ENCODE results near the gene SLC6A11.

SLC6A11 gene

DNA sequence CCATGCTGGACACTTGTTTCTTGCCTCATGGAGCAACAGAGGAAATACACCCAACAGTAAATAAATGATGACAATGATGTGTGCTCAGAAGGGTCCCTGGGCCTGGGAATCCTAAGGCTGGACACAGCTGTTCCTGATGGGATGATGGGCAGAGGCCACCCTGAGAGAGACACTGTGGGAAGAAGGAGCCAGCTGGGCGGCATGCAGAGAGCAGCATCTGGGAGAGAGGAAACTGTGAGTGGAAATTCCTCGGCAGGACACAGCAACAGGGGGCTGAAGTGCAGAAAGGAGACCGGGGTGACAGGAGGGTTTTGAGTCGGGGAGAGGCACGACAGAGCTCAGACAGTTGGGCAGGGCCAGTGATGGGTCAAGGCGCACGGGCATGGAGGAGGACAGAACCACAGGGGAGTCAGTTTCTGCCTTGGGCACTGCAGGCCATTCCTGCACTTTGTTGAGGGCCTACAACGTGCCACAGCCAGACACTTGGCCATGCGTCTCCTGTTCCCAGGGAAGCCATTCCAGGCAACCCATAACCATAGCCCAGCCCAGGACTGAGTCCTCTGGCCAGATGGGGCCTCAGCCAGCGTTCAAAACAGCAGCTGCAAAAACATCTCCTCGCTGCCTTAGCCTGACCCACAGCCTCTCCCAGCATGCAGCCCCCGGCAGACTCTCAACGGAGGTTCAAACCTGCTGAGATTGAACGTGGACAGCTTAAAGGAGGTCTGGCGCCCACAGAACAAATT is 139.9 kb downstream of the SLC6A11 start:
- TF ChIP-seq, protein P1, sequence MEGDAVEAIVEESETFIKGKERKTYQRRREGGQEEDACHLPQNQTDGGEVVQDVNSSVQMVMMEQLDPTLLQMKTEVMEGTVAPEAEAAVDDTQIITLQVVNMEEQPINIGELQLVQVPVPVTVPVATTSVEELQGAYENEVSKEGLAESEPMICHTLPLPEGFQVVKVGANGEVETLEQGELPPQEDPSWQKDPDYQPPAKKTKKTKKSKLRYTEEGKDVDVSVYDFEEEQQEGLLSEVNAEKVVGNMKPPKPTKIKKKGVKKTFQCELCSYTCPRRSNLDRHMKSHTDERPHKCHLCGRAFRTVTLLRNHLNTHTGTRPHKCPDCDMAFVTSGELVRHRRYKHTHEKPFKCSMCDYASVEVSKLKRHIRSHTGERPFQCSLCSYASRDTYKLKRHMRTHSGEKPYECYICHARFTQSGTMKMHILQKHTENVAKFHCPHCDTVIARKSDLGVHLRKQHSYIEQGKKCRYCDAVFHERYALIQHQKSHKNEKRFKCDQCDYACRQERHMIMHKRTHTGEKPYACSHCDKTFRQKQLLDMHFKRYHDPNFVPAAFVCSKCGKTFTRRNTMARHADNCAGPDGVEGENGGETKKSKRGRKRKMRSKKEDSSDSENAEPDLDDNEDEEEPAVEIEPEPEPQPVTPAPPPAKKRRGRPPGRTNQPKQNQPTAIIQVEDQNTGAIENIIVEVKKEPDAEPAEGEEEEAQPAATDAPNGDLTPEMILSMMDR (IDR thresholded peaks at IDR 0.05; ENCODE audit: borderline replicate concordance, insufficient read depth, low read depth, low read length), result no peak
- no peak overlapping the region for H3K4me3 ChIP-seq (ENCODE audit: low read depth, low read length)

DNA sequence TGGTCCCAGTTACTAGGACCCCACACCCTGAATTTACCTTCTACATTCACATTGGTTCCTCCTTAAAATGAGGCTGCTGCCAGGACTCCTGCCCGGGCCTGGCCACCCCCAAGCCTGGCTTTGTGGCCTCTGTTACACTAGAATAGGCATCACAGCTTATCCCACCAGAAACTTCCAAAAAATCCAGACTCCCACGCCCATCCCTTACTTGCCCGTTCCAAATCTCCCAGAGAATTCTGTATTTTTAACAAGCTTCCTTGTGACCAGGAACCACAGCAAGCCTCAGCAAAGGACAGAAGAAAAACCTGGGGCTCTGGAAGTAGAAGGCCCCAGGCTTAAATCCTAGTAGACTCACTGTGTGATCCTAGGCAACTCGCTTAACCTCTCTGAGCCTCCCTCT is 140.5 kb downstream of the SLC6A11 start:
- TF ChIP-seq, protein P1 (IDR thresholded peaks at IDR 0.05; ENCODE audit: borderline replicate concordance, insufficient read depth, low read depth, low read length), result no peak
- no peak overlapping the region for H3K4me3 ChIP-seq (ENCODE audit: low read depth, low read length)

DNA sequence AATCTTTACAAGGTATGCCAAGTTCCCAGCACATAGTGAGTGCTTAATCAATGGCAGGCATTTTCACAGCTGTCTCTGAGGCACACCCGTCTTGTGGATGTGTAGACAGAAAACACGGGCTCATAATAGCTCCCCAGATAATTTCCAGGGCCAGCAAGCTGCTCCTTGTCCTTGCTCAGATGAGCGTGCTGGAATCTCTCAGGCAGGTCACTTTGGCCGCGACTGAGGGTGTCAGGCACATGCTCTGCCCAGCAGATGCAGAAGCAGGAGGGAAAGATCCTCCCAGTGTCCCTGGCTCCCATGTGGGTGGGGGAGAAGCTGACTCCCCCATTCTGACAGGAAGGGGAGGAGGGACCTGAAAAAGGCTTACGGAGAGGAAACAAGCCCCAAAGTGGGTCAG is 141.0 kb downstream of the SLC6A11 start:
- H3K4me3 ChIP-seq (ENCODE audit: low read depth, low read length), result no peak overlapping the region
- TF ChIP-seq, protein P1 (IDR thresholded peaks at IDR 0.05; ENCODE audit: borderline replicate concordance, insufficient read depth, low read depth, low read length), result no peak

DNA sequence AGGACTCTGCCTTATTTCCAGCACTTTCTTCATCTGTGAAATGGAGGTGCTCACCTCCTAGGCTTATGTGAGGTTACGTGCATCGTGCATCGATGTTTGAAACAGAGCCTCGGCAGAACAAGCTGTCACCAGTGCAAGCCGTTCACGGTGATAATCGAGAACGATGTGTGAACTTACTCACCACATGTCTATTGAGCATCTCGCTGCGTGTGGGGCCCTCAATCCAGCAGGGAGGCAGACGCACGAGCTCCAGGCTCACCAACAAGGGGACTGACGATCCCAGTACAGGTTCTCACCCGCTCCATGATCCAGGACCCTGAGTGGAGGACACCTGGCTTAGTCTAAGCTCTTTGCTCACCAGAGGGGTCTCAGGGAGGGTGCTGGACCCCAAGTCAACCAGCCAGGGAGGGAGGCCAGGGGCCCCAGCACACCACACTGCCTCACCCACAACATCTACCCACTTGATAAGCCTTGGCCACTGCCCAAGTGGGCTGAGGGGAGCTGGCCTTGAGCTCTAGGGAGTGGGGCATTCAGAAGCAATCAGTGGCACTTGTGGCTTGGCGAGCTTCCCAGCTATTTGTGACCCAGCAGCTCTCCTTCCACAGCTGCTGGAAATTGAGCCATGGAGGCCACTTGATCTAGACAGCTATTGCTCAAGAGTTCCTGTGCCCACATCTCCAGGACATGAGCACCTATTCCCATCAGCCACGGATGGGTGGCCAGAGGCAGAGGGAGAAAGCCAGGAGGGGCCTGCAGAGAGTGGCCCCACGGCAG is 142.1 kb downstream of the SLC6A11 start:
- no peak overlapping the region for H3K4me3 ChIP-seq (ENCODE audit: low read depth, low read length)
- TF ChIP-seq, protein P1 (IDR thresholded peaks at IDR 0.05; ENCODE audit: borderline replicate concordance, insufficient read depth, low read depth, low read length), result no peak

DNA sequence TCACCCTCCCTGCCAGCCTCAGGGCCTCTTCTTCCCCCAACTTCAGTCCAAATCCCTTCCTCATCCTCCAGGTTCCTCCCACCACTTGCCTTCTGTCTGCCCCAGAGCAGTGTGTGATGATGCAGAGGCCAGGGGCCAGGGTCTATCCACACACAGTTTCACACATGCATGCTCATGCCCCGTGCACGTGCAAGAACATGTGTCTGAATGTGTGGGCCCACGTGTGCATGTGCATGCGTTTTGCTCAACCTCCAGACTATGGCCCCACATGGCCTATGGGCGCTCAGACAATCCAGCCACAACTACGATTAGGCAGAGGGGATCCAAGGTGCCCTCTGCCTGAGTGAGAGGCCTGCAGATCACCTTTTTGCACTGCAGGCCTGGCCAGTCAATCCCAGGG is 144.2 kb downstream of the SLC6A11 start:
- TF ChIP-seq, protein P1 (IDR thresholded peaks at IDR 0.05; ENCODE audit: borderline replicate concordance, insufficient read depth, low read depth, low read length), result no peak
- no peak overlapping the region for H3K4me3 ChIP-seq (ENCODE audit: low read depth, low read length)

DNA sequence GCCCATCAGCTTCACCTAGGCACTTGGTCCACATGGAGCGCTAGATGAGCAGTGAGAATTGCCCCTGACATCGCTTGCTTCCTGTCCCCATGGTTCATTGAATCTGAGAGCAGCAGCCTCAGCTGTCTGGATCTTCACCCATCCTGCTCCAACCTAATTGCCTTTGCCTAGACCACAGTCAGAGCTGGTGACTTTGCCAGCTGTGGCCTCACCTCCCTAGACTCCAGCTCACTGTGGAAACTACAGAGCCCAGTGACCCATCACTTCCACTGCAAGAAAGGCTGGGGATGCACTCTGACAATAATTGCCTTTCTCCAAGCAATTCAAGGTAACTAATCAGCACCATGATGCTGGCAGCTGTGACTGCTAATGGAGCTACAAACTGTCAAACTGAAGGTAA is 145.9 kb downstream of the SLC6A11 start:
- TF ChIP-seq, protein P1 (IDR thresholded peaks at IDR 0.05; ENCODE audit: borderline replicate concordance, insufficient read depth, low read depth, low read length), result no peak
- no peak overlapping the region for H3K4me3 ChIP-seq (ENCODE audit: low read depth, low read length)
